ENCODE data around the gene HSP90AA1. TPM values are rescaled to one million over a fixed set of nuclear protein-coding genes. Genes with fewer than 3 reads are reported as not detected.
A peak's percentile ranks its signal among the peaks of the same experiment; 100 is the strongest.

HSP90AA1 gene
- total RNA-seq, 1 donor from 2014 or later, result 691 TPM

DNA sequence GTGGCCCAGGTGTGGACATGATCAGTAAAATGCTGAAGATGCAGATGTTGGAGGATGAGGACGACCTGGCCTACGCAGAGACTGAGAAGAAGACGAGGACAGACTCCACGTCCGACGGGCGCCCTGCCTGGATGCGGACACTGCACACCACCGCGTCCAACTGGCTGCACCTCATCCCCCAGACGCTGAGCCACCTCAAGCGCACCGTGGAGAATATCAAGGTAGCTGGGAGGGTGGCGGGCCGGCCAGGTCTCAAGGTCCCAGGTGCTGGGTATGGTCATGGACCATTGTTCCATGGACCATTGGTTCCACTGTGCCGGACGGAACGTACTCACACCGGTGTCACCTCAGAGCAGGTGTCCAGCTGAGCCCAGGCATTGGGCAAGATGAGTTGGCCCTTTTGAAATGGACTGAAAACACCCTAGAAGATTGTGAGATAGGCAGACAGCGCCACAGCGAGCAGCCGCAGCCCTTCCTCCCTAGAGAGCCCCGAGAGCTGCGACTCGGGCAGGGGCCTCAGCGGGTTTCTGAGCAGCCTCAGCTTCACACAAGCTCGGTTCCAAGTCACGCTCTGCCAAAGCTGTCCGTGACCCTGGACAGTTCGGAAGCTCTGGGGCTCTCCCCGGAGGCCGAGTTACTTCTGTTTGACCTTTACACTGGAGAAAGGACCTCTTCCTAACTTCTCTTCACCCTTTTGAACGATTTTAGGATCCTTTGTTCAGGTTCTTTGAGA lies 38.9 kb downstream of the HSP90AA1 start:
- no peak for DNase-seq (ENCODE audit: low read depth)
- H3K36me3 ChIP-seq (ENCODE audit: control insufficient read depth, insufficient read depth, low read length), result peaks cover 7% of the 10 kb centered on the region
- no peak for TF ChIP-seq CTCF (IDR thresholded peaks at IDR 0.05; ENCODE audit: insufficient read depth, low read length, poor library complexity, severe bottlenecking)

GRCh38 chr14:102046337-102047278 lies 40.2 kb downstream of the HSP90AA1 start:
- Histone ChIP-seq H3K27me3 (ENCODE audit: control insufficient read depth, insufficient read depth, low read length) (no peaks in the 10 kb centered on the region), H3K4me3 (ENCODE audit: low read depth, low read length) (no peak overlapping the region), H3K36me3 (ENCODE audit: control insufficient read depth, insufficient read depth, low read length) (peaks cover 7% of the 10 kb centered on the region)
- no peak for DNase-seq (ENCODE audit: low read depth)
- peak; percentile 31 for TF ChIP-seq CTCF (IDR thresholded peaks at IDR 0.05; ENCODE audit: insufficient read depth, low read length, poor library complexity, severe bottlenecking)

More for the DNA sequence above, 38.9 kb downstream of the HSP90AA1 start:
- Histone ChIP-seq H3K27me3 (ENCODE audit: control insufficient read depth, insufficient read depth, low read length) (no peaks in the 10 kb centered on the region), H3K4me3 (ENCODE audit: low read depth, low read length) (no peak overlapping the region)

- Histone ChIP-seq H3K4me3 (ENCODE audit: low read depth, low read length) (no peak overlapping the region), H3K36me3 (ENCODE audit: control insufficient read depth, insufficient read depth, low read length) (peaks cover 6% of the 10 kb centered on the region), H3K27me3 (ENCODE audit: control insufficient read depth, insufficient read depth, low read length) (no peaks in the 10 kb centered on the region)
- TF ChIP-seq CTCF (IDR thresholded peaks at IDR 0.05; ENCODE audit: insufficient read depth, low read length, poor library complexity, severe bottlenecking), result no peak
- no peak for DNase-seq (ENCODE audit: low read depth)
Observed at GRCh38 chr14:102044566-102044965, 42.3 kb downstream of the HSP90AA1 start.

DNA sequence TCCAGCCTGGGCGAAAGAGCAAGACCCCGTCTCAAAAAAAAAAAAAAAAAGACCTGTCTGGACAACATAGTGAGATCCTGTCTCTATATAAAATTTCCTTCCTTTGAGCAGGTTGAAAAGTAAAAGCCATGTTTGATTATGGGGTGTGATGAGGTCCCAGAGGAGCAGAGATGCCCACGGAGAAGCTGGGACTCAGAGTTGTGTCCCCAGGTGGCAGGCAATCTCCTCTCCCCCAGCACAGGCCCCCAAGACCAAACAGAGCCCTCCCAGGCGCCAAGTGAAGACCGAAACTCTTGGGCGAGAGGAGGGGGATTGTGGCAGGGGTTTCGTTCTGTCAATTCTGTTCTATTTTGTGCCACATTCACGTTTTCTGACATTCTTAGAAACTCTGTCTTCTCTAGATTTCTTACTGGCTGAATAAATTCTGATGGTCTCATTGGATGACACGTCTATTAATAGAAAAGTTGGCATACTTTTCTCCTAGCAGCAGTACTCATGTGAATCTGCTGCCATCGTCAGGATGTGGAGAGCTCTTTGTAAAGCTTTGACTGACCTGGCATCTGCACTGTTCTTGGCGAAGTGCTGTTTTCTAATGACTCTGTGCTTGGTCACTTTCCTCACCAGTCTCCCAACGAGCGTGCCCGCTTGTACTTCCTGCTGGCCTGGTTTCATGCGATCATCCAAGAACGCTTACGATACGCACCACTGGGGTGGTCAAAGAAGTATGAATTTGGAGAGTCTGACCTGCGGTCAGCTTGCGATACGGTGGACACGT lies 43.4 kb downstream of the HSP90AA1 start:
- Histone ChIP-seq H3K4me3 (ENCODE audit: low read depth, low read length) (no peak overlapping the region), H3K36me3 (ENCODE audit: control insufficient read depth, insufficient read depth, low read length) (peaks cover 6% of the 10 kb centered on the region), H3K27me3 (ENCODE audit: control insufficient read depth, insufficient read depth, low read length) (no peaks in the 10 kb centered on the region)
- DNase-seq (ENCODE audit: low read depth), result no peak
- no peak for TF ChIP-seq CTCF (IDR thresholded peaks at IDR 0.05; ENCODE audit: insufficient read depth, low read length, poor library complexity, severe bottlenecking)

- Histone ChIP-seq H3K36me3 (ENCODE audit: control insufficient read depth, insufficient read depth, low read length) (peaks cover 2% of the 10 kb centered on the region), H3K27me3 (ENCODE audit: control insufficient read depth, insufficient read depth, low read length) (no peaks in the 10 kb centered on the region), H3K4me3 (ENCODE audit: low read depth, low read length) (no peak overlapping the region)
- DNase-seq (ENCODE audit: low read depth), result no peak
- no peak for TF ChIP-seq CTCF (IDR thresholded peaks at IDR 0.05; ENCODE audit: insufficient read depth, low read length, poor library complexity, severe bottlenecking)
Observed at GRCh38 chr14:102042699-102043098, 44.1 kb downstream of the HSP90AA1 start.
